IgD-negative memory B cell (primary cell): ENCODE measurements around the gene SIGLEC8. TPM values are rescaled to one million over a fixed set of nuclear protein-coding genes. Genes with fewer than 3 reads are reported as not detected.
"Not testable (repeated sequence)": the region's sequence is repeated elsewhere in the genome, so short reads cannot be mapped to it uniquely, and the experiment has no call there.

Experiments
- H3K27ac Mint-ChIP-seq, 3 donors: one replicate each; pipeline ENCODE4 v1.8.0; 2020 to 2022; ENCODE audit warnings: mild to moderate bottlenecking in 3 of 3, mixed read lengths in 3 of 3, moderate library complexity in 1 of 3
- H3K27me3 Mint-ChIP-seq: one replicate; pipeline ENCODE4 v1.8.0; 2021; ENCODE audit warnings: mixed read lengths
- H3K36me3 Mint-ChIP-seq: one replicate; pipeline ENCODE4 v1.8.0; 2020; ENCODE audit warnings: mild to moderate bottlenecking, mixed read lengths
- H3K4me1 Mint-ChIP-seq, 3 donors: one replicate each; pipeline ENCODE4 v1.8.0; 2020 to 2022; ENCODE audit warnings: mixed read lengths in 3 of 3, mild to moderate bottlenecking in 1 of 3
- H3K4me3 Mint-ChIP-seq, 4 donors: one replicate each; pipeline ENCODE4 v1.8.0; 2020 to 2022; ENCODE audit warnings: mild to moderate bottlenecking in 4 of 4, mixed read lengths in 4 of 4, moderate library complexity in 3 of 4
- H3K9me3 Mint-ChIP-seq, 3 donors: one replicate each; pipeline ENCODE4 v1.8.0; 2020 to 2021; ENCODE audit warnings: mixed read lengths in 3 of 3, mild to moderate bottlenecking in 1 of 3
- polyA plus RNA-seq: library from polyadenylated mRNA; unstranded; fragments of 300-500 nt; fragmentation: Illumina TruSeq; gene quantifications from one replicate; pipeline ENCODE4 v1.2.3, GENCODE V29; 2021

The SIGLEC8 gene
- polyA plus RNA-seq, 1 donor from 2014 or later, result not detected

DNA sequence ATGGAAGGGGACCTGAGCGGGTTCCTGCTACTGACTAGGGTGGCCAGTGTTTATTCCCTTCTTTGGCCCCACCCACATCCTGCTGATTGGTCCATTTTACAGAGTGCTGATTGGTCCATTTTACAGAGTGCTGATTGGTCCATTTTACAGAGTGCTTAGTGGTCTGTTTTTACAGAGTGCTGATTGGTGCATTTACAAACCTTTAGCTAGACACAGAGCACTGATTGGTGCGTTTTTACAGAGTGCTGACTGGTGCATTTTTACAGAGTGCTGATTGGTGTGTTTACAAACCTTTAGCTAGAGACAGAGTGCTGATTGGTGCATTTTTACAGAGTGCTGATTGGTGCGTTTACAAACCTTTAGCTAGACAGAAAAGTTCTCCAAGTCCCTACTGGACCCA, 10.7 kb downstream of the SIGLEC8 start:
- not testable (repeated sequence) for H3K9me3 Mint-ChIP-seq, H3K36me3 Mint-ChIP-seq, H3K4me1 Mint-ChIP-seq, H3K27ac Mint-ChIP-seq, H3K4me3 Mint-ChIP-seq
- H3K27me3 Mint-ChIP-seq, result peaks cover 36% of the 10 kb centered on the region

DNA sequence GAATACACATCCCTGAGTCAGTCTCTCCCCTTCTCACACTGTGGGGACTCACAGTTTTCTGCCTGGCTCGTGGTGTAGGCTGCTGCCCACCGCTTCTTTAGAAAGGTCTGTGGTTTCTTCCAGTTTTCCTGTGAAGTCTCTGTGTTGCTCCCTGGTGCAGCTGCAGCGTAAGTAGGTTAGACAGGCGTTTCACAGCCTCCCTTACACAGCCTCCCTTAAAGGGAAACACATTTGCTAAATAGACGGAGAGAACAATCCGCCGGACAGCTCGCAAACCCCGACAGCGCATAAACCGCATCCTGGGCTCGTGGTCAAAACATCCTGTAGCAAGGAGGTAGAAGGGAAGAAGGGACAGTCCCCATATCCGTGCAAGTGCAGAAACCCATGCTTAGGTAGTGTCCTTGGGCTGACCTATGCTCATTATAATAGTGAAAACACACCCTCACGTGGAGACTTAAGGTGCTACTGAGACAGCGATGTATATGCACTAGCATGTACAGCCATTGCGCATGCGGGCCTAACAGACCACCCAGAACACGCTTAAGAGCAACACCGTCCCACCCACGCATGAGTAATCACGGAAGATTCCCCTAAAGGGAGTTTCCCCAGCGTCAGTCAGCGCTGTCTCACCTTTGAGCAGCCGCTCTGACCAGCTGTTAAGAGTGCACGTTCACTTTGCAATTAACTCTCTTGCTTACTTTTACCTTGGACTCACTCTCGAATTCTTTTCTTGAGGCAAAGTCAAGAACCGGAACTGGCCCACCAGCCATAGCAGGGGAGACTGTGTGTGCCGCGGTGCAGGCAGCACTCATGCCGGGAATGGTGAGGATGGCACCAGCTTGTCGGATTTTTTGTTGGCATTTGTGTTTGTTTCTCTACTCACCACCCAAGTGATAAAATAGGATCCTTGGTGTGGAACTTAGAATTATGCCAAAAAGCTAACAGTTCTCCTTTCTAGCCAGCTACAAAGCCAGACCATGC, 16.6 kb downstream of the SIGLEC8 start:
- Mint-ChIP-seq H3K27me3 (peaks cover 7% of the 10 kb centered on the region), H3K9me3 (no peaks in the 10 kb centered on the region), H3K4me1 (peaks cover 13 to 25% (median 22%) of the 10 kb centered on the region in 3 donors), H3K36me3 (no peaks in the 10 kb centered on the region), H3K4me3 (peak overlapping the region; percentile 5 to 93 (median 82)), H3K27ac (peak overlapping the region; percentile 14 to 97 (median 94))

DNA sequence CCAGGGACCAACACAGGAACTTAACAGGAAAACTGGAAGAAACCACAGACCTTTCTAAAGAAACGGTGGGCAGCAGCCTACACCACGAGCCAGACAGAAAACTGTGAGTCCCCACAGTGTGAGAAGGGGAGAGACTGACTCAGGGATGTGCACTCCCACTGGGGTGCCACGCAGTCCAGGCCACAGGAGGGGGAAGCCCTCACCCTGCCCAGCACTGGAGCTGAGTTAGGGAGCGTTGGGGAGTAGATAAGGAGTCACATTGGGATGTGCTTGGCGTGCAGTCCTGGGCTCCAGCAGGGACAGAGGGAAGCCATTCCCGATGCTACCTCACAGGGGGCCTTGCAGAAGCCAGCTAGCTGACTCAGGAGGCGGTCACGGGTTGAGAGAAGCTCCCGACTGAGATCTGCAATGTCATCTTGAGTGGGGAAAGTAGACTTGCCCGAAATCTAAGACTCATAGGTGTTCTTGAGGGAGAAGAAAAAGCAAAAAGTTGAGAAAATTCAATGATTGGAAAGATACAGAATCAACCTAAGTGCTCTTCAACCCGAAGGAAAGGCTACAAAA, 17.3 kb downstream of the SIGLEC8 start:
- H3K4me1 Mint-ChIP-seq, result peaks cover 13 to 26% (median 25%) of the 10 kb centered on the region in 3 donors
- peak overlapping the region; percentile 43 to 97 (median 94) for H3K27ac Mint-ChIP-seq
- peaks cover 6% of the 10 kb centered on the region for H3K27me3 Mint-ChIP-seq
- no peaks in the 10 kb centered on the region for H3K9me3 Mint-ChIP-seq
- no peaks in the 10 kb centered on the region for H3K36me3 Mint-ChIP-seq
- H3K4me3 Mint-ChIP-seq, result peak overlapping the region in 3 of 4 donors; percentile 73 to 93 (median 92)

DNA sequence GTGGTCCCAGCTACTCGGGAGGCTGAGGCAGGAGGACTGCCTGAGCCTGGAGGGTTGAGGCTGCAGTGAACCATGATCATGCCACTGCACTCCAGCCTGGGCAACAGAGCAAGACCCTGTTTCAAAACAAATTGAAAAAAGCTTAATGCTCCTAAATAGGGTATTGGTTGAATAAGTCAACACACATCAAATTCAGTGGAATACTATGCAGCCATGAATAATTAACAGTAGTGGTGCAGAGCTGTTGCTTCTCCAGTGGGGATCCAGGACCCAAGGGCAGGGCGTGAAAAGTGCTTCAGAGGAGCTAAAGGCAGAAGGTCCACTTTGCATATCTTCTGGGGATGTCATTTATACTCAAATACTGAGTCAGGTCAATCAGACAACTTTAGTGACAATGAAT, 18.2 kb downstream of the SIGLEC8 start:
- no peak overlapping the region for H3K27ac Mint-ChIP-seq
- H3K9me3 Mint-ChIP-seq, result no peaks in the 10 kb centered on the region
- no peaks in the 10 kb centered on the region for H3K36me3 Mint-ChIP-seq
- H3K4me1 Mint-ChIP-seq, result peaks cover 13 to 26% (median 25%) of the 10 kb centered on the region in 3 donors
- peaks cover 6% of the 10 kb centered on the region for H3K27me3 Mint-ChIP-seq
- H3K4me3 Mint-ChIP-seq, result peak overlapping the region in 1 of 4 donors; percentile 15

DNA sequence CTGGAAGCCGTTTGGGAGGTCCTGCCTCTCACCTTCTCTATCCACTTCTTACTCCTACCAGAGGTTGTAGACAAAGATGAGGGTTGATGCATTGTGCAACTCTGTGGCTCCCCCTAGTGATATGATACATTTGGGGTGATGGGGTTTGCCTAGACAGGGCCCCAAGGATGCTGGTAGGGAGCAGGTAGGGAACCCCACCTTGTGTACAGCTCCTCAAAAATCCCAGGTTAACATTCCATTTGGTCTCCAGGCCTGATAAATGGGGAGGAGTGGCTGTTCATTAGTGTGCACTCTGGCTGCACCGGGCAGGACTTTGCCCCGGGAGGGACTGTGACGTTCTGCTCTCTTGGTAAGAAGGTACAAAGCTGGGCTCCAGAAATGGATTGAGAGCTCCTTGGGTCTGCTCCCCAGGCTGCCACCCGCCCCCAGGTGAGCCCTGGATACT, 19.2 kb downstream of the SIGLEC8 start:
- peaks cover 13 to 26% (median 25%) of the 10 kb centered on the region in 3 donors for H3K4me1 Mint-ChIP-seq
- no peaks in the 10 kb centered on the region for H3K36me3 Mint-ChIP-seq
- peak overlapping the region in 1 of 4 donors; percentile 25 for H3K4me3 Mint-ChIP-seq
- H3K27ac Mint-ChIP-seq, result peak overlapping the region in 1 of 3 donors; percentile 6
- peaks cover 6% of the 10 kb centered on the region for H3K27me3 Mint-ChIP-seq
- H3K9me3 Mint-ChIP-seq, result no peaks in the 10 kb centered on the region

DNA sequence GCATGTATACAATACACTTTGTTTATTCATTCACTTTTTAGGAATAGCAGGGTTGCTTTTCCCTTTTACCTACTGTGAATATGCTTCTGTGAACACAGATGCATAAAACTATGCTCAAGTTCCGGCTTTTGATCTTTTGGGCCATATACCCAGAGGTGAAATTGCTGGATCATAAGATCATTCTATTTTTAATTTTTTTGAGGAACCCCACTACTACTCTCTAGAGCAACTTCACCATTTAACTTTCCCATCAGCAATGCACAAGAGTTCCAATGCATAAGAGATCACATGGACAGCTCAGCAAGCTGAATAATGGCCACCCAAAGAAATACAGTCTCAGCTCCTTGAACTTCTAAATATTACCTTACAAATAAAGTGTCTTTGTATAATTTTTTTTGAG, 23.8 kb downstream of the SIGLEC8 start:
- H3K27ac Mint-ChIP-seq, result no peak overlapping the region
- H3K4me3 Mint-ChIP-seq, result no peak overlapping the region

DNA sequence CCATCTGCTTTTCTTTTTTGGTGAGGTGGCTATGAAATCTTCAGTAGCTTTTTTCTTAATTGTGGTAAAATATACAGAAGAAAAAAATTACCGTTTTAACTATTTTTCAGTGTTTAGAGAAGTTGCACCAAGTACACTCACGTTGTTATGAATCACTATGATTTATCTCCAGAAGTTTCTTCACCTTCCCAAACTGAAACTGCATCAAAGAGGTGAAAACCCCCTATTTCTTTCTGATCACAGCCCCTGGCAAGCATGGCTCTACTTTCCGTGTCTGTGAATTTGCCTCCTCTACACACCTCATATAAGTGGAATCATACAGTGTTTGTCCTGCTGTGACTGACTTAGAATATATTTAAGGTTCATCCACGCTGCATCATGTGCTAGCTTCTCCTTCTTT, 25.2 kb downstream of the SIGLEC8 start:
- H3K4me3 Mint-ChIP-seq, result no peak overlapping the region
- H3K4me1 Mint-ChIP-seq, result peaks cover 0 to 6% (median 0%) of the 10 kb centered on the region in 3 donors
- H3K9me3 Mint-ChIP-seq, result no peaks in the 10 kb centered on the region
- no peaks in the 10 kb centered on the region for H3K27me3 Mint-ChIP-seq
- no peak overlapping the region for H3K27ac Mint-ChIP-seq
- H3K36me3 Mint-ChIP-seq, result peaks cover 2% of the 10 kb centered on the region

More for the DNA sequence above, 23.8 kb downstream of the SIGLEC8 start:
- no peaks in the 10 kb centered on the region for H3K36me3 Mint-ChIP-seq
- H3K27me3 Mint-ChIP-seq, result peaks cover 3% of the 10 kb centered on the region
- H3K9me3 Mint-ChIP-seq, result no peaks in the 10 kb centered on the region
- peaks cover 0 to 12% (median 1%) of the 10 kb centered on the region in 3 donors for H3K4me1 Mint-ChIP-seq

DNA sequence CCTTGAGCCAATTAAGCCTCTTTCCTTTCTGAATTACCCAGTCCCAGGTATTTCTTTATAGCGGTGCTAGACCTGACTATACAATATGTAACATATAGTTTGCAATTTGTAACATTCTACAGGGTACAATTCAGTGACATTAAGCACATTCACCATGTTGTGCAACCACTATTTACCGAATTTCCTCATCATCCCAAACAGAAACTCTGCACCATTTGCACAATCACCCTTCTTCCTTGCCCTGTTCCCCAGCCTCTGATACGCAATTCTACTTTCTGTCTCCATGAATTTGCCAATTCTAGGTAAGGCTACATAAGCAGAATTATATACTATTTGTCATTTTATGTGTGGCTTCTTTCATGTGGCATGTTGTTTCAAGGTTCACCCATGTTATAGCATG, 27.1 kb downstream of the SIGLEC8 start:
- no peaks in the 10 kb centered on the region for H3K9me3 Mint-ChIP-seq
- H3K4me3 Mint-ChIP-seq, result no peak overlapping the region
- no peak overlapping the region for H3K27ac Mint-ChIP-seq
- peaks cover 2% of the 10 kb centered on the region for H3K36me3 Mint-ChIP-seq
- H3K27me3 Mint-ChIP-seq, result no peaks in the 10 kb centered on the region
- peaks cover 0 to under 1% (median 0%) of the 10 kb centered on the region in 3 donors for H3K4me1 Mint-ChIP-seq

DNA sequence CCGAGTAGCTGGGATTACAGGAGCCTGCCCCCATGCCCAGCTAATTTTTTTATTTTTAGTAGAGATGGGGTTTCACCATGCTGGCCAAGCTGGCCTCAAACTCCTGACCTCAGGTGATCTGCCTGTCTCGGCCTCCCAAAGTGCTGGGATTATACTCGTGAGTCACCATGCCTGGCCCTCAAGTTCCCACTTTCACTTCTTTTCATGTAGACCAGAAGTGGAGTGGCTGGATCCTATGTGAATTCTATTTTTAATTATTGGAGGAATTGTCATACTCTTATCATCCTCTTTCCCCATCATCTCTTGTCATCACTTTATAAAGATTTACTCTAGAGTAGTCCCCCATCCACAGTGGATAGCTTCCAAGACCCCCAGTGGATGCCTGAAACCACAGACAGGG, 28.0 kb downstream of the SIGLEC8 start:
- no peak overlapping the region for H3K27ac Mint-ChIP-seq
- no peaks in the 10 kb centered on the region for H3K9me3 Mint-ChIP-seq
- no peak overlapping the region for H3K4me3 Mint-ChIP-seq
- H3K4me1 Mint-ChIP-seq, result no peaks in the 10 kb centered on the region
- H3K36me3 Mint-ChIP-seq, result peaks cover 2% of the 10 kb centered on the region
- H3K27me3 Mint-ChIP-seq, result no peaks in the 10 kb centered on the region

DNA sequence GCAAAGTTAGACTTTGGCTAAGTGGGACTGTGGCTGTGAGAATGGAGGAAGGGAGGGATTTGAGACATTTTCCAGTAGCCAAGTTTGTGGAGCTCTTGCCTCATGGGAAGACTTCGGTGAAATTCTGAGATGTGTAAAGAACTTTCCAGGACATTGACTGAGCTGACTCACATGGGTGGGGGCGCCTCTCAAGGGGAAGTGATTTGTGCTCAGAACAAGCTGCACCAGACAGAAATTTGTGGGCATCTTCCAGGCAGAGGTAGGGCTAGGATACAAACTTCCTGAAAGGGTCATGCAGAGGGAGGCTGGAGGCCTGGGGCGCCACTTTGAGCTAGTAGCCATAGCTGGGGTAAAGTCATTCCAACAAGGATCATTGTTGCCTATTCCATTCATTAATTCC, 31.1 kb downstream of the SIGLEC8 start:
- H3K27ac Mint-ChIP-seq, result no peak overlapping the region
- H3K27me3 Mint-ChIP-seq, result peaks cover 4% of the 10 kb centered on the region
- H3K4me3 Mint-ChIP-seq, result no peak overlapping the region
- no peaks in the 10 kb centered on the region for H3K9me3 Mint-ChIP-seq
- no peaks in the 10 kb centered on the region for H3K4me1 Mint-ChIP-seq
- peaks cover 2% of the 10 kb centered on the region for H3K36me3 Mint-ChIP-seq

DNA sequence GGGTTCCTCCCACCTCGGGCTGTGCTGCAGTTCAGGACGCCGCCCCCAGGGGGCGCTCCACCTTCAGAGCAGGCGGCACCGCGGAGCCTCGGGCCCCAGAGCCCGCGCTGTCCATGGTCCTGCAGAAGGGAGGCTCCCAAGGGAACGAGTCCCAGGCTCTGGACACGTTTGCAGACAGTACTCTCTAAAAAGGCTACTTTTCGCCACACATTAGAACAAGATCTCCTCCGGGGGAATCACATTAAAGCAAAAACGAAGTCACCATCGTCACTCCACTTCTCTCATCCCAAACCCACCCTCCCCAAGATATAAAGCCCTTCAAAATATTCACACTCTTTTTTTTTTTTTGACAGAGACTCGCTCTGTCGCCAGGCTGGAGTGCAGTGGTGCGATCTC, 36.2 kb downstream of the SIGLEC8 start:
- H3K27me3 Mint-ChIP-seq, result peaks cover 4% of the 10 kb centered on the region
- peaks cover 6 to 14% (median 8%) of the 10 kb centered on the region in 3 donors for H3K4me1 Mint-ChIP-seq
- peak overlapping the region in 1 of 3 donors; percentile 43 for H3K27ac Mint-ChIP-seq
- H3K9me3 Mint-ChIP-seq, result no peaks in the 10 kb centered on the region
- no peaks in the 10 kb centered on the region for H3K36me3 Mint-ChIP-seq
- peak overlapping the region in 1 of 4 donors; percentile 43 for H3K4me3 Mint-ChIP-seq

DNA sequence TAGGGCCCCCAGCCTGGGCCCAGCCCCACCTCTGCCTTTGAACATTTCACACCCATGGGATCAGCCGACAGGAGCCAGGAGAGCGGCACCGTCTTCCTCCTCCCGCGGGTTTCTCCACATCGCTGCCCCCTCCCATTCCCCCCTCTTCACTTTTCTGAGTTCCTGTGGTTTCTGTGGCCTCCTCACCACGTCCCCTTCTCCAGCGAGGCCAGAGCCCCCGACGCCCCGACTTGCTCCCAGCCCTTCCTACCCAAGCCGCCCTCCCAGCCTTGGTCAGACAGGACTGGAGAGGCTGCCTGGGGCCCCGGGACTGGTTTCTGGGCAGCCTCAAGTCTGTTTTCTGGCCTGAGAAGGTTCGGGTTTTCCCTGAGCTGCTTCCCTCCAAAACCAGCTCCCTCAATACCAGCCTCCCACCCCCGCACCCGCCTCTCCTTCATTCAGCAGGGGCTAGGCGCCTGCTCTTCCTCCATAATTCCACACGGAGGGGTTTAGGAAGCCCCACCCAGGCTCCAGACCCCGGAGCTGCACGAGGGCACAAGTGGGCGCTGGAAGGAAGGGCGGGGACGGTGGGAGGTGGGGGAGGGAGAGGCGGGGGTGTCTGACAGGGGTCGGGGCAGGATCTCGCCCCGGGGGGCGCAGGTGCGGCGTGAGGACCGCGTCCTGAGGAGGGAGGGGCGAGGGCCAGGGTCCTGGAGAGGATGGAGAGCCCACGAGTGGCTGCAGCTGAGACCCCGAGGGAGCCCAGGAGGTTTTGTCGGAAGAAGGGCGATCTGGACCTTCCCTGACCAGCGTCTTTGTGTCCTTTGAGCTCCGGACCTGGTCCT, 36.8 kb downstream of the SIGLEC8 start:
- Mint-ChIP-seq H3K4me3 (peak overlapping the region in 2 of 4 donors; percentile 43 to 63), H3K4me1 (peaks cover 8 to 17% (median 10%) of the 10 kb centered on the region in 3 donors), H3K9me3 (no peaks in the 10 kb centered on the region), H3K36me3 (no peaks in the 10 kb centered on the region), H3K27me3 (peaks cover 4% of the 10 kb centered on the region), H3K27ac (peak overlapping the region in 2 of 3 donors; percentile 46 to 71)

DNA sequence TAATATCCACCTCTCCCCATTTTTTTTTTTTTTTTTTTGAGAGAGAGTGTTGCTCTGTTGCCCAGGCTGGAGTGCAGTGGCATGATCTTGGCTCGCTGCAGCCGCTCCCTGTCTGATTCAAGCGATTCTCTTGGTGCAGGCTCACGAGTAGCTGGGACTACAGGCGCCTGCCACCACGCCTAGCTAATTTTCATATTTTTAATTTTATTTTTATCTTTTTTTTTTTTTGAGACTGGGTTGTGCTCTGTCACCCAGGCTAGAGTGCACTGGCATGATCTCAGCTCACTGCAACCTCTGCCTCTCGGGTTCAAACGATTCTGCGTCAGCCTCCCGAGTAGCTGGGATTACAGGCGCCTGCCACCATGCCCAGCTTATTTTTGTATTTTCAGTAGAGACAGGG, 37.7 kb downstream of the SIGLEC8 start:
- Mint-ChIP-seq H3K27ac (peak overlapping the region in 1 of 3 donors; percentile 42), H3K4me1 (peaks cover 9 to 17% (median 14%) of the 10 kb centered on the region in 3 donors)
- not testable (repeated sequence) for H3K4me3 Mint-ChIP-seq, H3K27me3 Mint-ChIP-seq, H3K36me3 Mint-ChIP-seq, H3K9me3 Mint-ChIP-seq

DNA sequence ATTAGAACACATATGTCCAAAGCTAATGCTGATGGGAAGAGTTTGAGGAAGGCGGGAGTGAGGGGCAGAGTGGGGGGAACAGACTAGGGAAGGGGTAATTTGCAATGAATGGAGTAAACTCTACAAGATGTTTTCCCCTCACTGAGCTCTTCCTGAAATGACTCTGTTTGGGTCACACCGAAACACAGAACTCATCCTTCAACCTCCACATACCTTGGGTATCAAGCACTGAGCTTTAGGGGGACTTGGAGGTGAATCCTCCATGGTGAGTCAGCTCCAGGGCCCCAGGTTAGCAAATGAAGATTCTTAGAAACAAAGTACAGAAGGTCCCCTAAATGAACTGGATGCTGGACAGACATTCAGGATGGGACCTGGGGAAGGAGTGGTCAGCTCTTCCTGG, 39.5 kb downstream of the SIGLEC8 start:
- no peaks in the 10 kb centered on the region for H3K36me3 Mint-ChIP-seq
- peak overlapping the region in 3 of 4 donors; percentile 8 to 55 (median 32) for H3K4me3 Mint-ChIP-seq
- H3K27me3 Mint-ChIP-seq, result peaks cover 2% of the 10 kb centered on the region
- H3K27ac Mint-ChIP-seq, result peak overlapping the region in 2 of 3 donors; percentile 71 to 88
- H3K9me3 Mint-ChIP-seq, result no peaks in the 10 kb centered on the region
- H3K4me1 Mint-ChIP-seq, result peaks cover 10 to 20% (median 16%) of the 10 kb centered on the region in 3 donors

DNA sequence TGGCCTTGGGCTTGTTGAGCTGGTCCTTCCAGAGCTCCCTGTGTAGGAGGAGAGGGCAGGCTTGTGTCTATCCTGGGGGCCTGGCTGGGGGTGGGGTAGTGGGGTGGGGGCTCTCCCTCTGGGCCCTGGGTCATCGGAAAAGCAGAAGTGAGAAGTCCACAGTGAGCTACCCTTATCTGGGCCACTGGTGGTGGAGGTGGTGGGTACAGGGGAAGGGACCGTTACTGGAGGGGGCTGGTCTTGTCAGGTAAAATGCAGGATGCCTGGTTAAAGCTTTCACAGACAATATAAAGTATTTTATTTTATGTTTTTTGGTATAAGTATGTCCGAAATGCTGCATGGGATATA, 40.5 kb downstream of the SIGLEC8 start:
- no peaks in the 10 kb centered on the region for H3K36me3 Mint-ChIP-seq
- peaks cover 11 to 27% (median 16%) of the 10 kb centered on the region in 3 donors for H3K4me1 Mint-ChIP-seq
- no peaks in the 10 kb centered on the region for H3K9me3 Mint-ChIP-seq
- no peaks in the 10 kb centered on the region for H3K27me3 Mint-ChIP-seq
- peak overlapping the region; percentile 92 to 100 (median 96) for H3K4me3 Mint-ChIP-seq
- peak overlapping the region; percentile 88 to 99 (median 97) for H3K27ac Mint-ChIP-seq
